A673 (cell line): ENCODE results near the gene CLTC.

ENCODE experiments used
- CTCF ChIP-seq: fragments of 300-800, 200-600 bp; sonication (generic); conservative IDR thresholded peaks from 2 replicates; pipeline ENCODE4 v1.5.1; 2017; ENCODE audit warnings: low read depth, mild to moderate bottlenecking, antibody characterized with exemption, low read length, moderate library complexity, mixed read lengths
- EZH2 ChIP-seq: fragments of 200-600 bp; sonication (generic); IDR thresholded peaks from 2 replicates; pipeline ENCODE4 v1.6.1; 2017; ENCODE audit warnings: borderline replicate concordance, low read depth, mild to moderate bottlenecking, mixed read lengths, antibody characterized with exemption, low read length; ENCODE audit not compliant: poor library complexity, severe bottlenecking

GRCh38 chr17:59637611-59638310 lies 18.1 kb downstream of the CLTC start:
- TF ChIP-seq CTCF: no peak
- no peak for TF ChIP-seq EZH2
